UCSD-AML1 (cell line): ENCODE results near the gene AKR1A1.
"Not testable (repeated sequence)": the region's sequence is repeated elsewhere in the genome, so short reads cannot be mapped to it uniquely, and the experiment has no call there.

Source experiments
- DNase-seq: peaks from one replicate; lab custom pipeline; 2025; ENCODE audit not compliant: unreplicated experiment; lab: John Stamatoyannopoulos, UW

The AKR1A1 gene

GRCh38 chr1:45569571-45569961 is 18.9 kb downstream of the AKR1A1 start:
- DNase-seq = no peak

GRCh38 chr1:45569962-45570581 is 19.4 kb downstream of the AKR1A1 start:
- peak; percentile 55 for DNase-seq

GRCh38 chr1:45570631-45571030 is 20.0 kb downstream of the AKR1A1 start:
- no peak for DNase-seq

- DNase-seq = no peak
Observed at GRCh38 chr1:45573231-45573804, 22.7 kb downstream of the AKR1A1 start.

- no peak for DNase-seq
Observed at GRCh38 chr1:45574105-45574626, 23.5 kb downstream of the AKR1A1 start.

- DNase-seq = peak; percentile 91
Observed at GRCh38 chr1:45583264-45583665, 32.6 kb downstream of the AKR1A1 start.

GRCh38 chr1:45583666-45584350 is 33.2 kb downstream of the AKR1A1 start, which contains the start of gene NASP:
TSS of gene NASP (plus strand) at chr1:45584041. CDS start at chr1:45584147, 106 bp downstream.
- peak; percentile 90 for DNase-seq

GRCh38 chr1:45584351-45585109 is 33.9 kb downstream of the AKR1A1 start:
- peak; percentile 91 for DNase-seq

- no peak for DNase-seq
Observed at GRCh38 chr1:45585110-45585426, 34.4 kb downstream of the AKR1A1 start.

GRCh38 chr1:45585496-45586075 is 35.0 kb downstream of the AKR1A1 start:
- DNase-seq = no peak

GRCh38 chr1:45586769-45587168 is 36.1 kb downstream of the AKR1A1 start:
- no peak for DNase-seq

GRCh38 chr1:45589861-45590260 is 39.2 kb downstream of the AKR1A1 start:
- DNase-seq = no peak

GRCh38 chr1:45594412-45594811 is 43.8 kb downstream of the AKR1A1 start:
- DNase-seq = no peak

- not testable (repeated sequence) for DNase-seq
Observed at GRCh38 chr1:45596765-45597164, 46.1 kb downstream of the AKR1A1 start.

GRCh38 chr1:45604239-45604638 is 53.6 kb downstream of the AKR1A1 start:
- DNase-seq = no peak

GRCh38 chr1:45607404-45608074 is 56.9 kb downstream of the AKR1A1 start:
- no peak for DNase-seq

- DNase-seq = no peak
Observed at GRCh38 chr1:45608175-45609156, 57.8 kb downstream of the AKR1A1 start.

GRCh38 chr1:45610589-45611226 is 60.1 kb downstream of the AKR1A1 start:
- DNase-seq = no peak
